K562 (cell line): ENCODE data around the gene KDM2A. TPM values are rescaled to one million over a fixed set of nuclear protein-coding genes. Genes with fewer than 3 reads are reported as not detected.

Experiments
- CHD2 ChIP-seq: IDR thresholded peaks from 2 replicates; pipeline ENCODE4 v1.6.1; 2011; ENCODE audit warnings: low read depth, low read length
- CREB3L1 ChIP-seq: fragments of 450-650 bp; IDR thresholded peaks from 2 replicates; pipeline ENCODE4 v1.6.1; 2014; ENCODE audit warnings: low read depth, mild to moderate bottlenecking, moderate library complexity, borderline replicate concordance
- FOXK2 ChIP-seq, 2 experiments: fragments of 450-650 bp; IDR thresholded peaks in 1 of 2; conservative IDR thresholded peaks in 1 of 2; 2 replicates each; pipeline ENCODE4 v1.6.1; 2016; ENCODE audit warnings: low read depth in 2 of 2, mild to moderate bottlenecking in 1 of 2
- MEIS2 ChIP-seq: fragments of 450-650 bp; IDR thresholded peaks from 2 replicates; pipeline ENCODE4 v1.6.1; 2014; ENCODE audit warnings: mild to moderate bottlenecking; ENCODE audit not compliant: partially characterized antibody
- POLR2A ChIP-seq: fragments of 450-650 bp; conservative IDR thresholded peaks from 2 replicates; pipeline ENCODE4 v1.6.1; 2016
- POLR2G ChIP-seq: fragments of 200-400 bp; formaldehyde crosslinking; IDR thresholded peaks from 2 replicates; pipeline ENCODE4 v1.6.1; 2017; ENCODE audit warnings: low read depth, mild to moderate bottlenecking, antibody characterized with exemption, low read length, moderate library complexity
- POLR3G ChIP-seq: IDR thresholded peaks from 2 replicates; pipeline ENCODE4 v1.6.1; 2011; ENCODE audit not compliant: insufficient read length, insufficient replicate concordance; ENCODE audit errors: extremely low read depth
- PTBP1 ChIP-seq: fragments of 200-400 bp; formaldehyde crosslinking; IDR thresholded peaks from 2 replicates; pipeline ENCODE4 v1.6.1; 2017; ENCODE audit warnings: low read depth, low read length
- SAFB ChIP-seq: fragments of 200-400 bp; formaldehyde crosslinking; IDR thresholded peaks from 2 replicates; pipeline ENCODE4 v1.6.1; 2017; ENCODE audit warnings: low read depth, low read length, borderline replicate concordance
- SIN3B ChIP-seq: fragments of 450-650 bp; IDR thresholded peaks from 2 replicates; pipeline ENCODE4 v1.6.1; 2017; ENCODE audit warnings: low read depth, mild to moderate bottlenecking, moderate library complexity
- SOX6 ChIP-seq: fragments of 450-650 bp; IDR thresholded peaks from 2 replicates; pipeline ENCODE4 v1.6.1; 2014; ENCODE audit warnings: mild to moderate bottlenecking
- TGIF2 ChIP-seq: sonication (generic); formaldehyde crosslinking; IDR thresholded peaks from 2 replicates; pipeline ENCODE4 v1.8.1; 2022; ENCODE audit warnings: mild to moderate bottlenecking, missing genetic modification reagents, moderate library complexity
- ZBTB9 ChIP-seq: fragments of 450-650 bp; formaldehyde crosslinking; IDR thresholded peaks from 2 replicates; pipeline ENCODE4 v1.4.0; 2020; ENCODE audit warnings: mild to moderate bottlenecking, moderate library complexity
- ZNF318 ChIP-seq, 2 experiments: fragments of 450-650 bp; IDR thresholded peaks; 2 replicates each; pipeline ENCODE4 v1.6.1; 2016; ENCODE audit warnings: mild to moderate bottlenecking in 2 of 2, borderline replicate concordance in 1 of 2, low read depth in 1 of 2, moderate library complexity in 1 of 2
- polyA plus RNA-seq, 8 experiments: library from polyadenylated mRNA; depleted of rRNA in 4 of 8; stranded (reverse) in 5 of 8; unstranded in 3 of 8; fragments of >200 nt; fragmentation: Nextera tagmentation in 2 of 8; fragmentation: Illumina TruSeq in 1 of 8; extraction: Ambion mirVana in 2 of 8; extraction: Trizol in 1 of 8; gene quantifications; 2 replicates each; pipeline versions ENCODE4 v1.2.1 to v1.2.3, GENCODE V29; 2011 to 2014; ENCODE audit warnings: inconsistent platforms in 1 of 8, missing spikeins in 1 of 8
- total RNA-seq, 7 experiments: library from RNA; depleted of rRNA in 6 of 7; stranded (reverse); fragments of >200 nt in 6 of 7; fragmentation: Illumina TruSeq in 2 of 7; extraction: Trizol in 2 of 7; gene quantifications; 2 replicates each; pipeline versions ENCODE4 v1.2.1 to v1.2.3, GENCODE V29; 2011 to 2021; ENCODE audit warnings: low replicate concordance in 1 of 7
- TF ChIP-seq, protein P1 (sequence below): sonication (generic); formaldehyde crosslinking; IDR thresholded peaks from 2 replicates; pipeline ENCODE4 v1.8.1; 2022; ENCODE audit warnings: missing genetic modification reagents

KDM2A gene
- total and polyA plus RNA-seq, 9 of the 15 experiments (the other 6 are each of a cell fraction or from before 2014, with no cell fraction given), result 5.0 to 39.3 (median 21.3) TPM

- TF ChIP-seq FOXK2 (conservative IDR thresholded peaks at IDR 0.05 in 1 of 2, IDR thresholded peaks at IDR 0.05 in 1 of 2; ENCODE audit: low read depth in 2 of 2) (no peak; a peak in 1 of 4 replicates), ZNF318 (IDR thresholded peaks at IDR 0.05; ENCODE audit: borderline replicate concordance in 1 of 2, low read depth in 1 of 2) (no peak), SIN3B (peak; percentile 64), SAFB (peak; percentile 77; the same call in 1 of the 2 replicates), SOX6 (peak; percentile 48; the same call in 1 of the 2 replicates), POLR2G (peak; percentile 96), ZBTB9 (CRISPR knock-in tag) (0 out of 2 replicates have a peak, but pooled peaks have one; percentile 9), MEIS2 (peak; percentile 49), TGIF2 (CRISPR knock-in tag) (no peak), PTBP1 (no peak), CHD2 (no peak), CREB3L1 (peak; percentile 61; the same call in 1 of the 2 replicates), POLR3G (no peak), POLR2A (peak; percentile 91)
- TF ChIP-seq, protein P1, sequence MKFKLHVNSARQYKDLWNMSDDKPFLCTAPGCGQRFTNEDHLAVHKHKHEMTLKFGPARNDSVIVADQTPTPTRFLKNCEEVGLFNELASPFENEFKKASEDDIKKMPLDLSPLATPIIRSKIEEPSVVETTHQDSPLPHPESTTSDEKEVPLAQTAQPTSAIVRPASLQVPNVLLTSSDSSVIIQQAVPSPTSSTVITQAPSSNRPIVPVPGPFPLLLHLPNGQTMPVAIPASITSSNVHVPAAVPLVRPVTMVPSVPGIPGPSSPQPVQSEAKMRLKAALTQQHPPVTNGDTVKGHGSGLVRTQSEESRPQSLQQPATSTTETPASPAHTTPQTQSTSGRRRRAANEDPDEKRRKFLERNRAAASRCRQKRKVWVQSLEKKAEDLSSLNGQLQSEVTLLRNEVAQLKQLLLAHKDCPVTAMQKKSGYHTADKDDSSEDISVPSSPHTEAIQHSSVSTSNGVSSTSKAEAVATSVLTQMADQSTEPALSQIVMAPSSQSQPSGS (CRISPR knock-in tag), result no peak
These were observed 169.6 kb downstream of the KDM2A start (continued) for GRCh38 chr11:67288452-67289225.
